Measurements from ENCODE around the gene GHRL.

GHRL gene

GRCh38 chr3:10308678-10309077, 15.9 kb upstream of the GHRL start:
- ChIA-PET POLR2A (no interaction called here), CTCF (no interaction called here)
- no peak for TF ChIP-seq CTCF (IDR thresholded peaks at IDR 0.05; ENCODE audit: insufficient read depth, low read length, missing control alignments)
- DNase-seq (ENCODE audit: low read depth, low spot score), result no peak
- H3K4me3 ChIP-seq (ENCODE audit: low read depth, low read length), result no peak overlapping the region

- CTCF ChIA-PET, result interaction anchor here (0.8 to 2.0 kb wide), 4 partner anchors 12 to 433 kb away, joined by 3 to 5 read pairs (median 4); no protein-coding TSS in a partner anchor
- POLR2A ChIA-PET, result interaction anchor here (0.6 kb wide), 1 partner anchor 12 kb away, joined by 3 read pairs; no protein-coding TSS in a partner anchor
- no peak overlapping the region for H3K4me3 ChIP-seq (ENCODE audit: low read depth, low read length)
- no peak for TF ChIP-seq CTCF (IDR thresholded peaks at IDR 0.05; ENCODE audit: insufficient read depth, low read length, missing control alignments)
- DNase-seq (ENCODE audit: low read depth, low spot score), result no peak
Observed at GRCh38 chr3:10306156-10306555, 13.4 kb upstream of the GHRL start.

- POLR2A ChIA-PET, result interaction anchor here (0.6 to 0.7 kb wide), 2 partner anchors 9 to 13 kb away, joined by 3 read pairs; no protein-coding TSS in a partner anchor
- TF ChIP-seq CTCF (IDR thresholded peaks at IDR 0.05; ENCODE audit: insufficient read depth, low read length, missing control alignments), result no peak
- no peak for DNase-seq (ENCODE audit: low read depth, low spot score)
- CTCF ChIA-PET, result interaction anchor here (1.5 to 2.0 kb wide), 3 partner anchors 11 to 434 kb away, joined by 4 to 5 read pairs (median 4); no protein-coding TSS in a partner anchor
- H3K4me3 ChIP-seq (ENCODE audit: low read depth, low read length), result no peak overlapping the region
Observed at GRCh38 chr3:10305331-10305902, 12.7 kb upstream of the GHRL start.

- TF ChIP-seq CTCF (IDR thresholded peaks at IDR 0.05; ENCODE audit: insufficient read depth, low read length, missing control alignments), result no peak
- CTCF ChIA-PET, result interaction anchor here (1.5 to 2.0 kb wide), 3 partner anchors 11 to 434 kb away, joined by 4 to 5 read pairs (median 4); no protein-coding TSS in a partner anchor
- POLR2A ChIA-PET, result interaction anchor here (0.7 kb wide), 1 partner anchor 9 kb away, joined by 3 read pairs; no protein-coding TSS in a partner anchor
- H3K4me3 ChIP-seq (ENCODE audit: low read depth, low read length), result no peak overlapping the region
- no peak for DNase-seq (ENCODE audit: low read depth, low spot score)
Observed at GRCh38 chr3:10304905-10305304, 12.2 kb upstream of the GHRL start.

- H3K4me3 ChIP-seq (ENCODE audit: low read depth, low read length), result no peak overlapping the region
- no peak for DNase-seq (ENCODE audit: low read depth, low spot score)
- ChIA-PET POLR2A (no interaction called here), CTCF (interaction anchor here (1.5 kb wide), 1 partner anchor 16 kb away, joined by 5 read pairs; no protein-coding TSS in a partner anchor)
- no peak for TF ChIP-seq CTCF (IDR thresholded peaks at IDR 0.05; ENCODE audit: insufficient read depth, low read length, missing control alignments)
Observed at GRCh38 chr3:10303785-10304184, 11.0 kb upstream of the GHRL start.

- POLR2A ChIA-PET, result interaction anchor here (0.7 kb wide), 1 partner anchor 80 kb away, joined by 3 read pairs; no protein-coding TSS in a partner anchor
- no peak for DNase-seq (ENCODE audit: low read depth, low spot score)
- no peak for TF ChIP-seq CTCF (IDR thresholded peaks at IDR 0.05; ENCODE audit: insufficient read depth, low read length, missing control alignments)
- CTCF ChIA-PET, result interaction anchor here (1.5 kb wide), 1 partner anchor 15 kb away, joined by 5 read pairs; no protein-coding TSS in a partner anchor
- H3K4me3 ChIP-seq (ENCODE audit: low read depth, low read length), result no peak overlapping the region
Observed at GRCh38 chr3:10303105-10303504, 10.4 kb upstream of the GHRL start.

Measured in AG04449 (cell line).